ENCODE measurements around the gene EPC1. TPM values are rescaled to one million over a fixed set of nuclear protein-coding genes. Genes with fewer than 3 reads are reported as not detected.

The EPC1 gene
- polyA plus RNA-seq, 1 of the 3 experiments (the other 2 are of a cell fraction): 21.8 TPM

DNA sequence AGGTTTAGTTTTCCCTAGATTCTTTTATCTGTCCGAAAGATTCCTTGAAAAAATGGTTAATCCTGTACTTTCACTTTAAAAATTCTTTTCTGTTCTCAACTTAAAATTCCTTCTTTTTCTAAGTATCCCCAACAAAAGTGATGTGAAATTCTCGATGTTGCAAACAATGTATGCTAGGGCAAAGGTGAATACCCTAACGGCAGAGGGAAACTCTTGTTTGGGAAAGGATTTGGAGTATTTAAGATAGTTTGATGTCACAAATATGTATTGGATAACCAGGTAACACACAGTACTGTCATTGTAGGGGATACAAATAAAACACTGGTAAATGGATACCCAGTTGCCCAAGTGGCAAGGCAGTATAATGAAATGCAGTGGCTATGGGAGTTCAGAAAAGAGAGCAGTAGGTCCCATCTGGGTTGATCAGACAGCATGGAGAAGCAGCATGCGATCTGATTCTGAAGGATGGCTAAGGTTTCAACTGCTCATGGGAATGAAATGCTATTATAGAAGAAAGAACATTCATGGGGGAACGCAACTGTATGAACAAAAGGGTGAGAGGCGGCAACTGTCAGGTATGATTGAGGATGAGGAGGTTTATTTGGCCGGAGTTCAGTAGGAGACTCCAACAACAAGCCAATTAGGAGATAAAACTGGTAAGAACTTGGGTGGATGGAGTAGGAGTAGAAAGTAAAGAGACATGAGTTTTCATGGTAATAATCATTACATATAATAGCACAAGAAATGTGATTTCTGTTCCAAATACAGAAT, 3.2 kb upstream of the EPC1 start:
- CTCF ChIA-PET: interaction anchor here (4.4 kb wide), 1 partner anchor 17 kb away, joined by 15 read pairs; no protein-coding TSS in a partner anchor
- POLR2A ChIA-PET: no interaction called here

More for the DNA sequence above, 3.2 kb upstream of the EPC1 start:
- Histone ChIP-seq H3K4me2 (no peak overlapping the region), H4K20me1 (ENCODE audit: insufficient read depth) (peaks cover 9% of the 10 kb centered on the region), H3K9ac (no peak overlapping the region), H3K4me3 (ENCODE audit: low read depth in 2 of 2, low read length in 1 of 2) (no peak overlapping the region), H3K9me2 (no peaks in the 10 kb centered on the region), H3F3A (replicated peaks; ENCODE audit: insufficient read depth) (peaks cover 8% of the 10 kb centered on the region), H3K4me1 (ENCODE audit: control insufficient read depth in 1 of 2, insufficient read depth in 2 of 2, low read depth in 1 of 2, low read length in 1 of 2) (peaks cover 10 to 12% of the 10 kb centered on the region in 2 experiments; a peak in 3 of 4 replicates), H3K79me2 (ENCODE audit: insufficient read depth) (peaks cover 35% of the 10 kb centered on the region), H2AFZ (ENCODE audit: low read depth) (no peak overlapping the region), H3K27me3 (ENCODE audit: insufficient read depth) (no peaks in the 10 kb centered on the region), H3K36me3 (replicated peaks in 1 of 2; ENCODE audit: control insufficient read depth in 1 of 2, insufficient read depth in 2 of 2, low read length in 1 of 2) (peaks cover 0 to under 1% of the 10 kb centered on the region in 2 experiments), H3K9me3 (no peaks in the 10 kb centered on the region), H3K27ac (ENCODE audit: low read depth in 2 of 2, low read length in 1 of 2) (no peak overlapping the region)
- 82% methylated on average over 7 of the region's 7 CpGs for WGBS (ENCODE audit: low lambda C conversion rate)
- TF ChIP-seq, protein P1, sequence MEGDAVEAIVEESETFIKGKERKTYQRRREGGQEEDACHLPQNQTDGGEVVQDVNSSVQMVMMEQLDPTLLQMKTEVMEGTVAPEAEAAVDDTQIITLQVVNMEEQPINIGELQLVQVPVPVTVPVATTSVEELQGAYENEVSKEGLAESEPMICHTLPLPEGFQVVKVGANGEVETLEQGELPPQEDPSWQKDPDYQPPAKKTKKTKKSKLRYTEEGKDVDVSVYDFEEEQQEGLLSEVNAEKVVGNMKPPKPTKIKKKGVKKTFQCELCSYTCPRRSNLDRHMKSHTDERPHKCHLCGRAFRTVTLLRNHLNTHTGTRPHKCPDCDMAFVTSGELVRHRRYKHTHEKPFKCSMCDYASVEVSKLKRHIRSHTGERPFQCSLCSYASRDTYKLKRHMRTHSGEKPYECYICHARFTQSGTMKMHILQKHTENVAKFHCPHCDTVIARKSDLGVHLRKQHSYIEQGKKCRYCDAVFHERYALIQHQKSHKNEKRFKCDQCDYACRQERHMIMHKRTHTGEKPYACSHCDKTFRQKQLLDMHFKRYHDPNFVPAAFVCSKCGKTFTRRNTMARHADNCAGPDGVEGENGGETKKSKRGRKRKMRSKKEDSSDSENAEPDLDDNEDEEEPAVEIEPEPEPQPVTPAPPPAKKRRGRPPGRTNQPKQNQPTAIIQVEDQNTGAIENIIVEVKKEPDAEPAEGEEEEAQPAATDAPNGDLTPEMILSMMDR (IDR thresholded peaks at IDR 0.05): no peak
- TF ChIP-seq, protein P2, sequence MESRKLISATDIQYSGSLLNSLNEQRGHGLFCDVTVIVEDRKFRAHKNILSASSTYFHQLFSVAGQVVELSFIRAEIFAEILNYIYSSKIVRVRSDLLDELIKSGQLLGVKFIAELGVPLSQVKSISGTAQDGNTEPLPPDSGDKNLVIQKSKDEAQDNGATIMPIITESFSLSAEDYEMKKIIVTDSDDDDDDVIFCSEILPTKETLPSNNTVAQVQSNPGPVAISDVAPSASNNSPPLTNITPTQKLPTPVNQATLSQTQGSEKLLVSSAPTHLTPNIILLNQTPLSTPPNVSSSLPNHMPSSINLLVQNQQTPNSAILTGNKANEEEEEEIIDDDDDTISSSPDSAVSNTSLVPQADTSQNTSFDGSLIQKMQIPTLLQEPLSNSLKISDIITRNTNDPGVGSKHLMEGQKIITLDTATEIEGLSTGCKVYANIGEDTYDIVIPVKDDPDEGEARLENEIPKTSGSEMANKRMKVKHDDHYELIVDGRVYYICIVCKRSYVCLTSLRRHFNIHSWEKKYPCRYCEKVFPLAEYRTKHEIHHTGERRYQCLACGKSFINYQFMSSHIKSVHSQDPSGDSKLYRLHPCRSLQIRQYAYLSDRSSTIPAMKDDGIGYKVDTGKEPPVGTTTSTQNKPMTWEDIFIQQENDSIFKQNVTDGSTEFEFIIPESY (IDR thresholded peaks at IDR 0.05; ENCODE audit: borderline replicate concordance, low read depth): no peak
- TF ChIP-seq GATA2 (CRISPR knock-in tag; IDR thresholded peaks at IDR 0.05) (no peak), RCOR1 (IDR thresholded peaks at IDR 0.05; ENCODE audit: low read length) (no peak), EP300 (IDR thresholded peaks at IDR 0.05; ENCODE audit: borderline replicate concordance in 1 of 2, low read depth in 1 of 2, low read length in 1 of 2) (no peak), RAD21 (IDR thresholded peaks at IDR 0.05; ENCODE audit: low read length) (no peak), RFX5 (IDR thresholded peaks at IDR 0.05; ENCODE audit: low read length) (no peak)
- TF ChIP-seq, protein P3, sequence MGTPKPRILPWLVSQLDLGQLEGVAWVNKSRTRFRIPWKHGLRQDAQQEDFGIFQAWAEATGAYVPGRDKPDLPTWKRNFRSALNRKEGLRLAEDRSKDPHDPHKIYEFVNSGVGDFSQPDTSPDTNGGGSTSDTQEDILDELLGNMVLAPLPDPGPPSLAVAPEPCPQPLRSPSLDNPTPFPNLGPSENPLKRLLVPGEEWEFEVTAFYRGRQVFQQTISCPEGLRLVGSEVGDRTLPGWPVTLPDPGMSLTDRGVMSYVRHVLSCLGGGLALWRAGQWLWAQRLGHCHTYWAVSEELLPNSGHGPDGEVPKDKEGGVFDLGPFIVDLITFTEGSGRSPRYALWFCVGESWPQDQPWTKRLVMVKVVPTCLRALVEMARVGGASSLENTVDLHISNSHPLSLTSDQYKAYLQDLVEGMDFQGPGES (IDR thresholded peaks at IDR 0.05; ENCODE audit: low read depth, low read length): no peak
- TF ChIP-seq, protein P4, sequence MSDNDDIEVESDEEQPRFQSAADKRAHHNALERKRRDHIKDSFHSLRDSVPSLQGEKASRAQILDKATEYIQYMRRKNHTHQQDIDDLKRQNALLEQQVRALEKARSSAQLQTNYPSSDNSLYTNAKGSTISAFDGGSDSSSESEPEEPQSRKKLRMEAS (IDR thresholded peaks at IDR 0.05; ENCODE audit: low read depth): no peak
- DNase-seq: no peak

Measured in SK-N-SH (cell line).